ENCODE data around the gene SMAD3.

The SMAD3 gene

DNA sequence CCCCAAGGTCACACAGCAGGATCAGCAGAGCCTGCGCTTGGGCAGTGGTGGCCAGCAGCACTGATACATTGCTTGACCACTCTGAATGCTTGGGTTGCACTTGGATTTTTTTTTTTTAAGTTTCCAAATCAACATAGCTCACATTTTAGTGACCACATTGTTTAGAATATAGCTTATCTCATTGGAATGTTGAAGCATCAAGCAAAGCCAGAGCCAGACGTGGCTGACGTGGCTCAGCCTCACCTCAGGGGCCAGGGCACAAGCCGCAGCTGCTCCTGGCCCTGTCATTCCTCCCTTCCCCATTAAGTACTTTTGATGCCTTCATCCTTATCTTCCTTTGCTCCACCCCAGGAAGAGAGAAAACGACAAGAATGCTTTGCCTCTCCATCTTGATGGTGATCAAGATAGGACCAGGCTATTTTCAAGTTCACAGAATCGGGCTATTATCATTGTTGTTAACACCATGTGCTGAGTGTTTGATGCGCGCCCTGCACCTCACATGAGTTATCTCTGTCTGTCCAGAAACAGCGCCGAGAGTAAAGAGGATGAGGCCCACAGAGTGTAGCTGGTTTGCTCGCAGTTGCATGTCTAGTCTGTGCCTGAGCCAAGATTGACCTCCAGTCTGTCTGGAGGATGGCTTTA is 113.3 kb downstream of the SMAD3 start:
- H3K4me3 ChIP-seq (ENCODE audit: low read length), result no peak overlapping the region
- no peak for TF ChIP-seq ZNF274 (IDR thresholded peaks at IDR 0.05; ENCODE audit: low read depth, low read length)

DNA sequence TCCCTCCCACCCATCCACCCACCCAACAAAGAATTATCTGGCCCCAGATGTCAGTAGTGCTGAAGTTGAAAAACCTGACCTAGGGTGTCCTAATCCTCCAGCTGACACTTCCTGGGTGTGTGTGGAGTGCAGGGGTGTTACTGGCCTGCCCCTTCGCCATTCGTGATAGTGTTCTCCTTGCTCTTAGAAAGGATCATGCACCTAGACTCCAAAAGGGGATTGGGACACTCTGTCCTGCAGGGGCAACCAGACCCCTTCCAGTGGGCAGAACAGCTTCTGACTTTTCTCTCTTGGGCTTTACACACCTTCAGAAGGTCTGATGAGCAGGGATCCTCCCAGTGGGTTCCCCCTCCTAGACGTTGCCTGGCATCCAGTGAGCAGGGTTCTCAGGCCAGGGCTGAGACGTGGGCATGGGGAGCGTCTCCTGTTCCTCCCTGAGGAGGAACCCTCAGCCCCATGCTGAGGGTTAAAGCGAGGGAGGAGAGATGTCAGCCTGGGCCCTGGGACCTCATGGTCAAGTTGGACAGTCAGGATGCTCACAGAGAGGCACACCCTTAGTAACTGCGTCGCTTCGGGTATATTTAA is 114.1 kb downstream of the SMAD3 start:
- no peak for TF ChIP-seq ZNF274 (IDR thresholded peaks at IDR 0.05; ENCODE audit: low read depth, low read length)
- H3K4me3 ChIP-seq (ENCODE audit: low read length), result no peak overlapping the region

DNA sequence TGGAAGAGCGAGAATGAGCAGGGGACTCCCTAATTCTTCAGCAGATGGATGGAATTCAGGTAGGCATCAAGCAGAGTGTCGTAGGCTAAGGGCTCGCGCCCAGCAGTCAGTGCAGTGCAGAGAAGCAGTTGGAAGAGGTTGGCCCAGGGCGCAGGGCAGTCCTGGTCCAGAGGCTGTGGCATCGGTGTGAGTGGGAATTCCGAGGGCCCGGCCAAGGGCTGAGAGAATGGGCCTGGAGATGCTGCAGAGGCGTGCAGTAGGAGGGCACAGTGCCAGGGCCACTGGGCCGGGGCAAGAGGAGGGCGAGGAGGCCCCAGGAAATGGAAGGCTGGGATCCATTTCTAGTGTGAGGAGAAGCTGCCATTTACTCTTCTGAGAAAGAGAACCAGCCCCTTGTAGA is 114.6 kb downstream of the SMAD3 start:
- no peak overlapping the region for H3K4me3 ChIP-seq (ENCODE audit: low read length)
- no peak for TF ChIP-seq ZNF274 (IDR thresholded peaks at IDR 0.05; ENCODE audit: low read depth, low read length)

DNA sequence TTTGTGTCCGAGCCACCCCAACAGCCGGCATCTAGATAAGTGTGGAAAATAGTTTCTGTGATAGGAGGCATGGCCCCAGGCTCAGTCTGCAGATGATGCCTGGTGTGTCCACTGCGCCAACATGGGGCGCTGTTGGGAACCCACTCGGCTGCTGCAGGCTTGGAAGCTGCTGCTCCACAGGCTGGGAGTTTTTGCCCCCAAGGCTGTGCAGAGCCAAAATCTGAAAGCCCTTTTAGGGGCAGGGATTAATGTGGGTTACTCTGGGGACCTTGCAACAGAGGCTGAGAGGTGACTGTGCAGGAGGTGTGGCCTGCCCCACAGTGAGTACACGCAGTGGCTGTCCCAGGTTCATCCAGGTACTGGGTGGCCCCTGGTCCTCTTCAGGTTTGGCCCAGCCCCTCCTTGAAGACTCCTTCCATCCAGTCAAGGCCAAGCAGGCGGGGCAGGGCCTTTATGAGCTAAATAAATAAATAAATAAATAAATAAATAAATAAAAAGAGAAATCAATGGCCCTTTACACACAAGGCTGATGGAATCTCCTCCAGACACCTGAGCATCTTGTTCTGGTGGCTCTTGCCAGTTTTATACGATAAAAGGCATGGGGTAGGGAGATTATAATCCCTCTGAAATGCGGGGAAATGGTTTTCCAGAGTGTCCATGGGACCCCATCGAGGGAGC is 115.3 kb downstream of the SMAD3 start:
- no peak overlapping the region for H3K4me3 ChIP-seq (ENCODE audit: low read length)

DNA sequence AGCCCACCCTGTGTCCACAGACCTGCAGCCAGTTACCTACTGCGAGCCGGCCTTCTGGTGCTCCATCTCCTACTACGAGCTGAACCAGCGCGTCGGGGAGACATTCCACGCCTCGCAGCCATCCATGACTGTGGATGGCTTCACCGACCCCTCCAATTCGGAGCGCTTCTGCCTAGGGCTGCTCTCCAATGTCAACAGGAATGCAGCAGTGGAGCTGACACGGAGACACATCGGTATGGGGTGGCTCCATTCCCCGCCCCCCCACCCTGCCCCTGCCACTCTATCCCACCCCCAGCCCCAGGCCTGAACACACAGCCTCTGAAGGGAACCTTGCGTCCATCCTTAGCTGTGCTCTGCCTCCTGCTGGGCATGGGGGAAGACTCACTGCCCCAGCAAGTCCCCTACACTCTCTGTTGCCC is 115.8 kb downstream of the SMAD3 start:
- TF ChIP-seq ZNF274 (IDR thresholded peaks at IDR 0.05; ENCODE audit: low read depth, low read length), result no peak
- H3K4me3 ChIP-seq (ENCODE audit: low read length), result no peak overlapping the region

More for the DNA sequence above, 115.3 kb downstream of the SMAD3 start:
- no peak for TF ChIP-seq ZNF274 (IDR thresholded peaks at IDR 0.05; ENCODE audit: low read depth, low read length)

DNA sequence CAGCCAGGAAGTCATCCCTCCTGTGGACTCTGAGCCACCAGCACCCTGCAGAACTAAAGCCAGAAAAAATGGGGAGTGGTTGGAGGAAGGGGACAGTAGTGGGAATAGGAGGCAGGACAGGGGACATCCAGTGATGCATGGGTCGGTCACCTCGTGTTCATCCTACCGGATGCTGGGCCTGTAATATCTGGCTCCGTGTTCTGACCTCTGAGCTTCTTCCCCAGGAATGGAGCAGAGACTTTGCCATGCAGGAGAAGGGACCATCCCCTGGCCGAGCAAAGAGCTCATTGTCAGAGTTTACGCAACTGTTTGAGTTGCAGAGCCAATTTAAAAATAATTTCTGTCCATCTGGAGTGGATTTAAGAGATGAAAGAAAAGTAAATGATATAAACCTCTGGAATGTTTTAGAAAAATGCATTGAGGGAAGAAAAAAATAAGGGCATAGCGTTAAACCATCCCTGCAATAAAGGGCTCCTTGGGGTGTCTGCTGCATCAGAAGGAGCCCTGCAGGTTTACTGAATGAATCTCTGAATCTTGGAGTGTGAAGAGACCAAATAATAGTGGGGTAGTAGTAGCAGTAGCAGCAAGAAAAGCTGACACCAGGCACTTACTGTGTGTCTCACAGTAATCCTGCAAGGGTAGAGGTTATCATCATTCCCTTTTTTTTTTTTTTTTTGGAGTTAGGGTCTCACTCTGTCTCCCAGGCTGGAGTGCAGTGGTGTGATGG is 118.2 kb downstream of the SMAD3 start:
- H3K4me3 ChIP-seq (ENCODE audit: low read length), result no peak overlapping the region
- no peak for TF ChIP-seq ZNF274 (IDR thresholded peaks at IDR 0.05; ENCODE audit: low read depth, low read length)

DNA sequence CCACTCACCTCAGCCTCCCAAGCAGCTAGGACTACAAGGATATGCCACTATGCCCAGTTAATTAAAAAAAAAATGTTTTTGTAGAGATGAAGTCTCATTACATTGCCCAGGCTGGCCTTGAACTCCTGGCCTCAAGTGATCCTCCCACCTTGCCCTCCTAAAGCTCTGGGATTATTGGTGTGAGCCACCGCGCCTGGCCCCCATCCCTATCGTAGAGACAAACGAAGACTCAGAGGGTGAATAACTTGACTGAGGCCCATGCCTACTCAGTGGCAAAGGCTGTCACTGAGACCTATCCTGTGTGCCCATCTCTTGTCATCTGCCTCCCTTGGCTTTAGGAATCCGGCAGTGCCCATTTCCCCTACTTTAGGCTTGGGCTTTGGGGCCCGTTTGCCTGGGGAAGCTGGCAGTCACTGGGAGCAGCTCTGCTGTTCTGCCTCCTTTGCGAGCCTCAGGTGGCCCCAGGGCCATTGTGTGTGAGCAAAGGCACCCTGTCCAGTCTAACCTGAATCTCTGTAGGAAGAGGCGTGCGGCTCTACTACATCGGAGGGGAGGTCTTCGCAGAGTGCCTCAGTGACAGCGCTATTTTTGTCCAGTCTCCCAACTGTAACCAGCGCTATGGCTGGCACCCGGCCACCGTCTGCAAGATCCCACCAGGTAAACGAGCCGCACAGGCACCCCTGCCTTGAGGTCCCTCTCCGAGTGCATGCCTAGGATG is 119.0 kb downstream of the SMAD3 start:
- H3K4me3 ChIP-seq (ENCODE audit: low read length), result no peak overlapping the region
- TF ChIP-seq ZNF274 (IDR thresholded peaks at IDR 0.05; ENCODE audit: low read depth, low read length), result no peak

DNA sequence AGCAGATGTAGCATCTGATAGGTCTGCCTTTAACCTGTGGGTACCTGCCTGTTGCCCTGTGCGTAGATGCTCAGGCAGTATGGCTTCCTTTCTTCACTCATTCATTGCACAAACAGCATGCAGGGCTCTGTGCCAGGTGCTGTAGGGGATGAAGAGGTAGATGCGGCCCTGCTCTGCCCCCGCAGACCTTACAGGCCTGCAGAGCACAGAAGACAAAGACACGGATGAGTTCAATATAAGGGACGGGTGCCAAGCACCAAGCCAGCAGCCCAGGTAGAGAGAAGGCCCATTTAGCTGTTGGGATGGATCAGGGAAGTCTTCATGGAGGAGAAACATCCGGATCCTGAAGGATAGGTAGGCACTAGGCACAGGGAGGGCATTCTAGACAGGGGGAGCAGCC is 119.6 kb downstream of the SMAD3 start:
- no peak overlapping the region for H3K4me3 ChIP-seq (ENCODE audit: low read length)
- TF ChIP-seq ZNF274 (IDR thresholded peaks at IDR 0.05; ENCODE audit: low read depth, low read length), result no peak

DNA sequence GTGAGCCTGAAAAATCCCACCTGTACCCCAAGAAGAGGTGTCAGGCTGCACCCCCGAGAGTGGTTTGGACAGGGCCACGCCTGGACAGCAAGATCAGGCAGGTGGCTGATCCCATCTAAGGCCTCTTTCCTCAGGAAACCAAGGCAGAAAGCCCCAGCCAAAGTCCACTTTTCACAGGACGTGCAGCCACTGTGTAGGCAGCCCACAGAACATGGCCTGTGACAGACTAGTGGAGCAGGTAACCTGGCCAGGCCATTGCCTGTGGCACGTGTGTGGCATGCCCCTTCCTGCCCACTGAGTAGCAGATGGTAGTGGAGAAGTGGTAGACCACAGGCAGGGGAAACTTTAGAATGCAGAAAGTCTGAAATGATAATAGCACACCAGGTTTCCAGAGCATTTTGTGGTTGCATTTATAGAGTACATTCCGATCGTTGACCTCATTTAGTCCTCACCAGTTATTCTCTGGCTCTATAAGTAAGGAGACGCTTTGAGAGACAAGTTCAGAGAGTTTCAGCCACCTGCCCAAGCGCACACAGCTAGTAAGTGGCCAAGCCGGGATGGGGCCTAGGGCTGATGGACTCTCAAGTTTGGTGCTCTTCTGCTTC is 120.3 kb downstream of the SMAD3 start:
- no peak for TF ChIP-seq ZNF274 (IDR thresholded peaks at IDR 0.05; ENCODE audit: low read depth, low read length)

DNA sequence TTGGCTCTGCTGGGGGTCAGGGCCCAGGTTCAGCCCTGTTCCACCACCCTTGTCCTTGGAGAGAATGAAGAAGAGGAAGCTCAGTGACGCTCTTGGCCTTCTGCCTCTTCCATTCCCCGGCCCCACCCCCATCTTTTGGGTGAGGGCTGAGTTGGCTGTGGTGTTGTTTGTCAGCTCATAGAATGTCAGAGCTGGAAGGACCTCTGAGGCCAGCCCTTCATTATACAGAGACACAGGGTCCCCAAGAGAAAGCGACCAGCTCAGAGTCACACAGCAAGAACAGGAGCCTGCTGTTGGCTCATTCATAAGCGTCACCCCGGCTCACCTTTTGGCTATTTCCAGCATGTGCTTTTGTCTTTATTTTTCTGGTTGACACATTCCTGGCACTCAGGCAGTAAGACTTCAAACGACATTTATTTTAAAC is 120.8 kb downstream of the SMAD3 start:
- TF ChIP-seq ZNF274 (IDR thresholded peaks at IDR 0.05; ENCODE audit: low read depth, low read length), result no peak
- no peak overlapping the region for H3K4me3 ChIP-seq (ENCODE audit: low read length)

More for the DNA sequence above, 120.3 kb downstream of the SMAD3 start:
- no peak overlapping the region for H3K4me3 ChIP-seq (ENCODE audit: low read length)

DNA sequence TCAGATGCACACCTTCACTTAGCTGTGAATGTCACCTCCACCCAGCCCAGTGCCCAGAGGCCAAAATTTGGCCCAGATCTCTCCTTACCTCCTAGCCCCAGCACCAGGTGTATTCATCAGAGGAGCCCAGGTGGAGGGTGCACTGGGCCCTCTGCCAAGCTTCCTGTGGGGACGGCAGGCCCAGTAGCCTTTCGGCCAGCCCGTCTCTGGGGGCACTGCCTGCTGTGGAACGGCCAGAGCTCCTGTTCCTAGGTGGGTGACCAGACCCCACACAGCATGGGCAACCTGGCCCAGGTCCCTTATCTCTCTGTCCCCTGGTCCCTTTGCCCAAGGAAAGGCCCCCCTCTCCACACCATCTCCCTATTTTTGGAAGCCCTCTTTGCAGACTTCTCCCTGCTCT is 121.3 kb downstream of the SMAD3 start:
- TF ChIP-seq ZNF274 (IDR thresholded peaks at IDR 0.05; ENCODE audit: low read depth, low read length), result no peak
- H3K4me3 ChIP-seq (ENCODE audit: low read length), result no peak overlapping the region

DNA sequence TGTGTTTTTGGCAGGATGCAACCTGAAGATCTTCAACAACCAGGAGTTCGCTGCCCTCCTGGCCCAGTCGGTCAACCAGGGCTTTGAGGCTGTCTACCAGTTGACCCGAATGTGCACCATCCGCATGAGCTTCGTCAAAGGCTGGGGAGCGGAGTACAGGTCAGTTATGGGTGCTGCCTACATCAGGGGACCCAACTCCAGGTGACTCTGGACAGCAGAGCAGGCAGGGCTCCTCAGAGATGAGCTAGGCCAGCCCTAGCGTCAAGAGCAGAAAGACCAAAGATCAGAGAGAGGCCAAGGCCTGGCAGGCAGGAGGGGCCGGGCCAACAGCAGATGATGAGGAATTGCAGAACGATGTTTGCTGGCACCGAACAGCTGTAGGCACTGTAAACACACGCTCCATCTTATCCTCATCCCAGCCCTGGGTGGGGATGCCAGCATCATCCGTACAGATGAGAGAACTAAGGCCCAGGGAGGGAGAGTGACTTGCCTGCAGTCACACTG is 122.0 kb downstream of the SMAD3 start:
- no peak for TF ChIP-seq ZNF274 (IDR thresholded peaks at IDR 0.05; ENCODE audit: low read depth, low read length)
- no peak overlapping the region for H3K4me3 ChIP-seq (ENCODE audit: low read length)

DNA sequence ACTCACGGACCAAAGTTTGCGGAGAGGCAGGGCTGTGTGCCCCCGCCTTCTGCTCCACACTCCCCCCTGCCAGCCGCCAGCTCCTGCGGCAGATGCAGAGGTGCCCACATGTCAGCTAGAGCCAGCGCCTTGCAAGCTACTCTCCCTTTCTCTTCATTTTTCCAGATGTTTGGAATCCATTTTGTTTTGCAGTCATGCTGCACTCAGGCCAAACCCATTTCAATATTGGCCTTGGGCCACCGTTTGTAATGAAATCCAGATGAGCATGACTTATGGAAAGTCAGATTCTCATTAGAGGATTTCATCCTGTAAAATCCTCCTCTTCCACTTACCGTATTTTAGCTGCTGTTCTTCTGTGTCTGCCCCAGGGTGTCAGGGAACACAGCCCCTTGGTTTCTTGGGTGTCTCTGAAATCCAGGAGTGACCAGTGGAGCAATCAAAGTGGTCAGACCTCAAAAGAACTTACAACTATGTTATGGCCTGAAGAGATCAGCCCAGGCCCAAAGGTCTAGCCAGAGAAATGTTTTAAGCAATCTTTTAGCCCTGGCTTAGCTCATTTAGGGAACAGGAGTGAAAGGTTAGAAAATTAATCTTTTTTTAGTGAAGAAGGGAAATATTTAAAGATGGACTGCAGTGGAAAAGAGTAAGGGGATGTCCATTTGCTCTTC is 123.3 kb downstream of the SMAD3 start:
- no peak overlapping the region for H3K4me3 ChIP-seq (ENCODE audit: low read length)
- TF ChIP-seq ZNF274 (IDR thresholded peaks at IDR 0.05; ENCODE audit: low read depth, low read length), result no peak

Measured in GM08714 (cell line).